LoVo (cell line): ENCODE measurements around the gene DUOXA2.

Source experiments
- DNase-seq: peaks from one replicate; pipeline ENCODE4 v3.0.0-alpha.2; 2016; ENCODE audit warnings: low spot score

DUOXA2 gene

GRCh38 chr15:45162771-45163507 is 48.8 kb downstream of the DUOXA2 start:
- DNase-seq: peak; percentile 81

GRCh38 chr15:45163508-45163856 is 49.4 kb downstream of the DUOXA2 start:
- no peak for DNase-seq

GRCh38 chr15:45164914-45165313 is 50.8 kb downstream of the DUOXA2 start:
- DNase-seq: no peak

- no peak for DNase-seq
These were observed 51.4 kb downstream of the DUOXA2 start for GRCh38 chr15:45165536-45165935.

- peak; percentile 84 for DNase-seq
These were observed 52.9 kb downstream of the DUOXA2 start for GRCh38 chr15:45166834-45167630.

GRCh38 chr15:45167631-45168205 is 53.6 kb downstream of the DUOXA2 start:
- DNase-seq: no peak
